ENCODE measurements around the gene DLGAP1.
"Not testable (repeated sequence)": the region's sequence is repeated elsewhere in the genome, so short reads cannot be mapped to it uniquely, and the experiment has no call there.

Gene DLGAP1

DNA sequence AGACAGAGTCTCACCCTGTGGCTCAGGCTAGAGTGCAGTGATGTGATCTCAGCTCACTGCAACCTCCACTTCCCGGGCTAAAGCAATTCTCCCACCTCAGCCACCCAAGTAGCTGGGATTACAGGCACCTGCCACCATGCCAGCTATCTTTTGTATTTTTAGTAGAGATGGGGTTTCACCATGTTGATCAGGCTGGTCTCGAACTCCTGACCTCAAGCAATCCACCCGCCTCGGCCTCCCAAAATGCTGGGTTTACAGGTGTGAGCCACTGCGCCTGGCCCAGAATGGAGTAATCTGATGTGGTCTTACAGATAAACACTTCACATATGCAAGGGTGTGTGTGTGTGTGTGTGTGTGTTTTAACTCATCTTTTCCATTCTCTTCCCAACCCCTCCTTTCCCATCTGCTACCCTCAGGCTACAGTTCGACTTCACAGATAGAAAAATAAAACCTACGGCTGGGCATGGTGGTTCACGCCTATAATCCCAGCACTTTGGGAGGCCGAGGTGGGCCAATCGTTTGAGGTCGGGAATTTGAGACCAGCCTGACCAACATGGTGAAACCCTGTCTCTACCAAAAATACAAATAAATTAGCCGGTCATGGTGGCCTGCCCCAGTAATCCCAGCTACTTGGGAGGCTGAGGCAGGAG, 853.9 kb downstream of the DLGAP1 start:
- not testable (repeated sequence) for H2BK120ac ChIP-seq (ENCODE audit: low read depth, low read length); H3K4me2 ChIP-seq (ENCODE audit: insufficient read depth, low read length, poor library complexity, severe bottlenecking); H4K8ac ChIP-seq (ENCODE audit: low read depth, low read length); H4K91ac ChIP-seq (ENCODE audit: low read depth, low read length, poor library complexity); H3K4ac ChIP-seq (ENCODE audit: low read length); H2BK12ac ChIP-seq (ENCODE audit: low read length); H3K23ac ChIP-seq (ENCODE audit: low read depth, low read length, poor library complexity); H3K14ac ChIP-seq (ENCODE audit: low read length); H2AFZ ChIP-seq (ENCODE audit: low read length); H3K9me3 ChIP-seq (replicated peaks in 1 of 2; ENCODE audit: control insufficient read depth in 2 of 2, insufficient read depth in 1 of 2, low read depth in 1 of 2, low read length in 2 of 2); H3K9ac ChIP-seq (ENCODE audit: low read depth, low read length, poor library complexity); H3K27me3 ChIP-seq (ENCODE audit: control insufficient read depth in 3 of 3, insufficient read depth in 3 of 3, low read depth in 1 of 3, low read length in 3 of 3); H2BK5ac ChIP-seq (ENCODE audit: low read length); H3K4me3 ChIP-seq (ENCODE audit: low read length in 2 of 2); H3K79me1 ChIP-seq (ENCODE audit: low read depth, low read length); H3K27ac ChIP-seq (replicated peaks; ENCODE audit: low read length); H2AK5ac ChIP-seq (ENCODE audit: low read depth, low read length); DNase-seq (ENCODE audit: low spot score); H3K18ac ChIP-seq (ENCODE audit: low read length)
- WGBS, 2 donors (ENCODE audit: extremely low coverage in 2 of 2, insufficient read length in 2 of 2, insufficient replicate concordance in 1 of 2) = no CpG with 5 or more reads among the region's 12 CpGs
- Histone ChIP-seq H3K36me3 (replicated peaks in 1 of 2; ENCODE audit: control insufficient read depth in 2 of 2, insufficient read depth in 2 of 2, low read length in 2 of 2) (peaks cover 0 to 20% of the 10 kb centered on the region in 2 donors), H2BK15ac (ENCODE audit: low read length) (peak overlapping the region; percentile 7), H3K4me1 (ENCODE audit: control insufficient read depth in 2 of 2, insufficient read depth in 1 of 2, low read depth in 1 of 2, low read length in 2 of 2) (peaks cover 18 to 20% of the 10 kb centered on the region in 2 donors)

DNA sequence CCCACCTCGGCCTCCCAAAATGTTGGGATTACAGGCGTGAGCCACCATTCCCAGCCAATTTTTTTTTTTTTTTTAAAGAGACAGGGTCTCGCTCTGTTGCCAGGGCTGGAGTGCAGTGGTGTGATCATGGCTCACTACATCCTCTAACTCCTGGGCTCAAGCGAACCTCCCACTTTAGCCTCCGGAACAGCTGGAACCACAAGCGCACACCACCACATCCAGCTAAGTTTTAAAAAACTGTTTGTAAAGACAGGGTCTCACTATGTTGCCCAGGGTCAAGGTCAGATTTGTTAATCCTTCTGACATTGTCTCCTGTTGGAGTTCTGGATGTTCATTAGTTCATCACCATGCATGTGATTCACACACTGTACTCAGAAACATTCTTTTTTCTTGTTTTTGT, 855.2 kb downstream of the DLGAP1 start:
- H3K27ac ChIP-seq (replicated peaks; ENCODE audit: low read length) = no peak overlapping the region
- H3K14ac ChIP-seq (ENCODE audit: low read length) = no peak overlapping the region
- WGBS, 2 donors (ENCODE audit: extremely low coverage in 2 of 2, insufficient read length in 2 of 2, insufficient replicate concordance in 1 of 2) = no CpG with 5 or more reads among the region's 6 CpGs
- H2AFZ ChIP-seq (ENCODE audit: low read length) = no peak overlapping the region
- no peak overlapping the region for H2BK15ac ChIP-seq (ENCODE audit: low read length)
- no peak overlapping the region for H2AK5ac ChIP-seq (ENCODE audit: low read depth, low read length)
- H3K18ac ChIP-seq (ENCODE audit: low read length) = no peak overlapping the region
- no peak overlapping the region for H3K23ac ChIP-seq (ENCODE audit: low read depth, low read length, poor library complexity)
- H4K91ac ChIP-seq (ENCODE audit: low read depth, low read length, poor library complexity) = no peak overlapping the region
- no peak overlapping the region for H3K9ac ChIP-seq (ENCODE audit: low read depth, low read length, poor library complexity)
- H4K8ac ChIP-seq (ENCODE audit: low read depth, low read length) = no peak overlapping the region
- no peak overlapping the region for H2BK12ac ChIP-seq (ENCODE audit: low read length)
- H3K9me3 ChIP-seq (replicated peaks in 1 of 2; ENCODE audit: control insufficient read depth in 2 of 2, insufficient read depth in 1 of 2, low read depth in 1 of 2, low read length in 2 of 2) = no peaks in the 10 kb centered on the region
- no peak for DNase-seq (ENCODE audit: low spot score)
- no peak overlapping the region for H3K4ac ChIP-seq (ENCODE audit: low read length)
- H2BK120ac ChIP-seq (ENCODE audit: low read depth, low read length) = no peak overlapping the region
- no peak overlapping the region for H3K4me2 ChIP-seq (ENCODE audit: insufficient read depth, low read length, poor library complexity, severe bottlenecking)
- no peaks in the 10 kb centered on the region for H3K79me1 ChIP-seq (ENCODE audit: low read depth, low read length)
- H3K27me3 ChIP-seq (ENCODE audit: control insufficient read depth in 3 of 3, insufficient read depth in 3 of 3, low read depth in 1 of 3, low read length in 3 of 3) = no peaks in the 10 kb centered on the region
- H3K4me1 ChIP-seq (ENCODE audit: control insufficient read depth in 2 of 2, insufficient read depth in 1 of 2, low read depth in 1 of 2, low read length in 2 of 2) = peaks cover 23 to 27% of the 10 kb centered on the region in 2 donors
- no peak overlapping the region for H2BK5ac ChIP-seq (ENCODE audit: low read length)
- H3K36me3 ChIP-seq (replicated peaks in 1 of 2; ENCODE audit: control insufficient read depth in 2 of 2, insufficient read depth in 2 of 2, low read length in 2 of 2) = peaks cover 0 to 20% of the 10 kb centered on the region in 2 donors
- H3K4me3 ChIP-seq (ENCODE audit: low read length in 2 of 2) = no peak overlapping the region

- Histone ChIP-seq H3K79me1 (ENCODE audit: low read depth, low read length) (no peaks in the 10 kb centered on the region), H2AK5ac (ENCODE audit: low read depth, low read length) (no peak overlapping the region), H3K4me3 (ENCODE audit: low read length in 2 of 2) (no peak overlapping the region), H3K36me3 (replicated peaks in 1 of 2; ENCODE audit: control insufficient read depth in 2 of 2, insufficient read depth in 2 of 2, low read length in 2 of 2) (peaks cover 0 to 20% of the 10 kb centered on the region in 2 donors), H3K14ac (ENCODE audit: low read length) (no peak overlapping the region), H3K27ac (replicated peaks; ENCODE audit: low read length) (no peak overlapping the region), H4K91ac (ENCODE audit: low read depth, low read length, poor library complexity) (no peak overlapping the region), H3K27me3 (ENCODE audit: control insufficient read depth in 3 of 3, insufficient read depth in 3 of 3, low read depth in 1 of 3, low read length in 3 of 3) (no peaks in the 10 kb centered on the region), H3K23ac (ENCODE audit: low read depth, low read length, poor library complexity) (no peak overlapping the region), H2BK120ac (ENCODE audit: low read depth, low read length) (no peak overlapping the region), H2BK5ac (ENCODE audit: low read length) (no peak overlapping the region), H3K4me2 (ENCODE audit: insufficient read depth, low read length, poor library complexity, severe bottlenecking) (no peak overlapping the region), H3K9me3 (replicated peaks in 1 of 2; ENCODE audit: control insufficient read depth in 2 of 2, insufficient read depth in 1 of 2, low read depth in 1 of 2, low read length in 2 of 2) (no peaks in the 10 kb centered on the region), H3K18ac (ENCODE audit: low read length) (no peak overlapping the region), H3K9ac (ENCODE audit: low read depth, low read length, poor library complexity) (no peak overlapping the region), H2AFZ (ENCODE audit: low read length) (no peak overlapping the region), H4K8ac (ENCODE audit: low read depth, low read length) (no peak overlapping the region), H3K4me1 (ENCODE audit: control insufficient read depth in 2 of 2, insufficient read depth in 1 of 2, low read depth in 1 of 2, low read length in 2 of 2) (peaks cover 23 to 31% of the 10 kb centered on the region in 2 donors), H2BK15ac (ENCODE audit: low read length) (no peak overlapping the region), H3K4ac (ENCODE audit: low read length) (no peak overlapping the region), H2BK12ac (ENCODE audit: low read length) (no peak overlapping the region)
- no CpG with 5 or more reads among the region's 7 CpGs for WGBS, 2 donors (ENCODE audit: extremely low coverage in 2 of 2, insufficient read length in 2 of 2, insufficient replicate concordance in 1 of 2)
- no peak for DNase-seq (ENCODE audit: low spot score)
Measured at GRCh38 chr18:3599195-3599594, 855.9 kb downstream of the DLGAP1 start.

DNA sequence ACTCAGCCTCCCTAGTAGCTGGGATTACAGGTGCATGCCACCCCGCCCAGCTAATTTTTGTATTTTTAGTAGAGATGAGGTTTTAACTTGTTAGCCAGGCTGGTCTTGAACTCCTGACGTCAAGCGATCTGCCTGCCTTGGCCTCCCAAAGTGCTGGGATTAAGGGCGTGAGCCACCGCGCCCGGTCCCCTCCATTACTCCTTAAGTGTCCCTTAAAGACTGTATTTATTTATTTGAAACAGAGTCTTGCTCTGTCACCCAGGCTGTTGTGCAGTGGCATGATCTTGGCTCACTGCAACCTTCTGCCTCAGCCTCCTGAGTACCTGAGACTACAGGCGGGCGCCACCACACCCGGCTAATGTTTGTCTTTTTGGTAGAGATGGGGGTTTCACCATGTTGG, 856.5 kb downstream of the DLGAP1 start:
- Histone ChIP-seq H3K4me3 (ENCODE audit: low read length in 2 of 2) (no peak overlapping the region), H3K18ac (ENCODE audit: low read length) (no peak overlapping the region), H3K27ac (replicated peaks; ENCODE audit: low read length) (no peak overlapping the region), H3K23ac (ENCODE audit: low read depth, low read length, poor library complexity) (no peak overlapping the region), H3K36me3 (replicated peaks in 1 of 2; ENCODE audit: control insufficient read depth in 2 of 2, insufficient read depth in 2 of 2, low read length in 2 of 2) (peaks cover 0 to 20% of the 10 kb centered on the region in 2 donors), H4K8ac (ENCODE audit: low read depth, low read length) (no peak overlapping the region), H2AK5ac (ENCODE audit: low read depth, low read length) (no peak overlapping the region), H3K4ac (ENCODE audit: low read length) (no peak overlapping the region), H3K4me2 (ENCODE audit: insufficient read depth, low read length, poor library complexity, severe bottlenecking) (no peak overlapping the region), H3K9me3 (replicated peaks in 1 of 2; ENCODE audit: control insufficient read depth in 2 of 2, insufficient read depth in 1 of 2, low read depth in 1 of 2, low read length in 2 of 2) (no peaks in the 10 kb centered on the region), H2BK120ac (ENCODE audit: low read depth, low read length) (no peak overlapping the region), H2BK15ac (ENCODE audit: low read length) (no peak overlapping the region), H3K14ac (ENCODE audit: low read length) (no peak overlapping the region), H2AFZ (ENCODE audit: low read length) (no peak overlapping the region), H3K79me1 (ENCODE audit: low read depth, low read length) (no peaks in the 10 kb centered on the region), H3K9ac (ENCODE audit: low read depth, low read length, poor library complexity) (no peak overlapping the region), H2BK5ac (ENCODE audit: low read length) (no peak overlapping the region), H2BK12ac (ENCODE audit: low read length) (no peak overlapping the region), H3K27me3 (ENCODE audit: control insufficient read depth in 3 of 3, insufficient read depth in 3 of 3, low read depth in 1 of 3, low read length in 3 of 3) (no peaks in the 10 kb centered on the region), H3K4me1 (ENCODE audit: control insufficient read depth in 2 of 2, insufficient read depth in 1 of 2, low read depth in 1 of 2, low read length in 2 of 2) (peaks cover 21 to 28% of the 10 kb centered on the region in 2 donors), H4K91ac (ENCODE audit: low read depth, low read length, poor library complexity) (no peak overlapping the region)
- no CpG with 5 or more reads among the region's 10 CpGs for WGBS, 2 donors (ENCODE audit: extremely low coverage in 2 of 2, insufficient read length in 2 of 2, insufficient replicate concordance in 1 of 2)
- no peak for DNase-seq (ENCODE audit: low spot score)

Data from neuronal stem cell (in vitro differentiated cells).